HG03354 (cell line): ENCODE data around the gene COL9A3.

Source experiments
- ATAC-seq: cut with Tn5 transposase; IDR thresholded peaks from one replicate; pipeline ENCODE4 v1.9.1; 2021; ENCODE audit warnings: mild to moderate bottlenecking; ENCODE audit not compliant: unreplicated experiment, poor library complexity, severe bottlenecking

The COL9A3 gene

GRCh38 chr20:62808211-62808865 is 8.5 kb upstream of the COL9A3 start:
- no peak for ATAC-seq

- no peak for ATAC-seq
Observed at GRCh38 chr20:62809530-62810428, 7.1 kb upstream of the COL9A3 start.

- no peak for ATAC-seq
Observed at GRCh38 chr20:62811320-62811719, 5.5 kb upstream of the COL9A3 start.

- ATAC-seq, result no peak
Observed at GRCh38 chr20:62811720-62812119, 5.1 kb upstream of the COL9A3 start.

GRCh38 chr20:62812181-62812906 is 4.5 kb upstream of the COL9A3 start:
- no peak for ATAC-seq

- ATAC-seq, result no peak
Observed at GRCh38 chr20:62812907-62813200, 4.0 kb upstream of the COL9A3 start.

- no peak for ATAC-seq
Observed at GRCh38 chr20:62813588-62813987, 3.3 kb upstream of the COL9A3 start.

- no peak for ATAC-seq
Observed at GRCh38 chr20:62814060-62814708, 2.7 kb upstream of the COL9A3 start.

- no peak for ATAC-seq
Observed at GRCh38 chr20:62814709-62815065, 2.2 kb upstream of the COL9A3 start.

GRCh38 chr20:62815066-62815991 is 1.5 kb upstream of the COL9A3 start:
- ATAC-seq, result no peak

- no peak for ATAC-seq
Observed at GRCh38 chr20:62816031-62816883, 593 bp upstream of the COL9A3 start.

GRCh38 chr20:62817975-62818591 is 1.2 kb downstream of the COL9A3 start:
- ATAC-seq, result no peak

- ATAC-seq, result no peak
Observed at GRCh38 chr20:62818592-62819493, 2.0 kb downstream of the COL9A3 start.

GRCh38 chr20:62819494-62820174 is 2.8 kb downstream of the COL9A3 start:
- no peak for ATAC-seq

- no peak for ATAC-seq
Observed at GRCh38 chr20:62820208-62820961, 3.5 kb downstream of the COL9A3 start.
